ENCODE results near the gene EMC9. TPM values are rescaled to one million over a fixed set of nuclear protein-coding genes. Genes with fewer than 3 reads are reported as not detected.

EMC9 gene
- total RNA-seq, 4 donors from 2014 or later: 8.3 to 25.5 (median 16.9) TPM

GRCh38 chr14:24122898-24123297 is 18.5 kb downstream of the EMC9 start:
- Histone ChIP-seq H3K9me3 (no peaks in the 10 kb centered on the region), H3K27me3 (no peaks in the 10 kb centered on the region), H3K4me1 (no peaks in the 10 kb centered on the region), H3K36me3 (peaks cover 55 to 63% of the 10 kb centered on the region in 2 donors), H3K27ac (no peak overlapping the region), H3K4me3 (replicated peaks in 1 of 3) (no peak overlapping the region)
- TF ChIP-seq CTCF (IDR thresholded peaks at IDR 0.05): no peak
- no peak for TF ChIP-seq POLR2A (IDR thresholded peaks at IDR 0.05)
- no peak for DNase-seq
- intact Hi-C loops (cut with DNase I): no loop called here
- 96% methylated on average over 8 of the region's 8 CpGs for WGBS, 2 donors

GRCh38 chr14:24122416-24122815 is 19.0 kb downstream of the EMC9 start:
- no peak for TF ChIP-seq POLR2A (IDR thresholded peaks at IDR 0.05)
- TF ChIP-seq CTCF (IDR thresholded peaks at IDR 0.05): no peak
- H3K4me3 ChIP-seq (replicated peaks in 1 of 3): no peak overlapping the region
- H3K36me3 ChIP-seq: peaks cover 55 to 65% of the 10 kb centered on the region in 2 donors
- 94 to 96% methylated on average over 4 of the region's 4 CpGs for whole genome bisulfite sequencing, 2 donors
- no peaks in the 10 kb centered on the region for H3K27me3 ChIP-seq
- H3K27ac ChIP-seq: no peak overlapping the region
- H3K9me3 ChIP-seq: no peaks in the 10 kb centered on the region
- H3K4me1 ChIP-seq: no peaks in the 10 kb centered on the region
- DNase-seq: no peak
- intact Hi-C loops (cut with DNase I): no loop called here

- 94 to 96% methylated on average over 8 of the region's 8 CpGs for WGBS, 2 donors
- intact Hi-C loops (cut with DNase I): no loop called here
- H3K36me3 ChIP-seq: peaks cover 55 to 69% of the 10 kb centered on the region in 2 donors
- H3K4me1 ChIP-seq: peaks cover 6 to 10% of the 10 kb centered on the region in 2 donors
- no peaks in the 10 kb centered on the region for H3K27me3 ChIP-seq
- no peaks in the 10 kb centered on the region for H3K9me3 ChIP-seq
- no peak overlapping the region for H3K27ac ChIP-seq
- no peak overlapping the region for H3K4me3 ChIP-seq (replicated peaks in 1 of 3)
- TF ChIP-seq CTCF (IDR thresholded peaks at IDR 0.05) (no peak), POLR2A (IDR thresholded peaks at IDR 0.05) (no peak)
- no peak for DNase-seq
Measured at GRCh38 chr14:24121210-24121609, 20.2 kb downstream of the EMC9 start.

- Histone ChIP-seq H3K9me3 (no peaks in the 10 kb centered on the region), H3K27me3 (no peaks in the 10 kb centered on the region), H3K27ac (no peak overlapping the region), H3K4me3 (replicated peaks in 1 of 3) (no peak overlapping the region), H3K4me1 (peaks cover 13 to 14% of the 10 kb centered on the region in 2 donors), H3K36me3 (peaks cover 55 to 69% of the 10 kb centered on the region in 2 donors)
- no peak for TF ChIP-seq POLR2A (IDR thresholded peaks at IDR 0.05)
- no peak for TF ChIP-seq CTCF (IDR thresholded peaks at IDR 0.05)
- WGBS, 2 donors: 98 to 99% methylated on average over 6 of the region's 6 CpGs
- intact Hi-C loops (cut with DNase I): no loop called here
- no peak for DNase-seq
Measured at GRCh38 chr14:24119691-24120090, 21.7 kb downstream of the EMC9 start.

- TF ChIP-seq CTCF (IDR thresholded peaks at IDR 0.05) (no peak), POLR2A (IDR thresholded peaks at IDR 0.05) (no peak)
- Histone ChIP-seq H3K36me3 (peaks cover 40 to 47% of the 10 kb centered on the region in 2 donors), H3K27ac (no peak overlapping the region), H3K9me3 (no peaks in the 10 kb centered on the region), H3K27me3 (no peaks in the 10 kb centered on the region), H3K4me1 (peaks cover 13 to 14% of the 10 kb centered on the region in 2 donors), H3K4me3 (replicated peaks in 1 of 3) (no peak overlapping the region)
- intact Hi-C loops (cut with DNase I): no loop called here
- 90% methylated on average over 6 of the region's 6 CpGs for WGBS, 2 donors
- no peak for DNase-seq
Measured at GRCh38 chr14:24117179-24117578, 24.2 kb downstream of the EMC9 start.

Measured in thyroid gland (tissue), 4 donors.